Lung (tissue), 12 donors: ENCODE results near the gene HMX1. TPM values are rescaled to one million over a fixed set of nuclear protein-coding genes. Genes with fewer than 3 reads are reported as not detected.

ENCODE experiments used
- ATAC-seq: fragments of 200-7000 bp; cut with Tn5 transposase; one replicate; pipeline ENCODE4 v1.9.1; 2020; ENCODE audit warnings: moderate number of reproducible peaks; ENCODE audit not compliant: insufficient read depth, low FRiP score
- DNase-seq, 3 donors: peaks; one replicate each; pipeline ENCODE4 v3.0.0-alpha.2; 2013 to 2017
- H3K27ac ChIP-seq, 2 donors: one replicate each; pipeline ENCODE4 v1.5.1; 2013; ENCODE audit warnings: mild to moderate bottlenecking in 2 of 2, moderate library complexity in 2 of 2, control low read depth in 1 of 2, inconsistent platforms in 1 of 2, low read depth in 1 of 2, low read length in 1 of 2
- H3K27me3 ChIP-seq, 3 donors: one replicate each; pipeline ENCODE4 v1.5.1; 2013; ENCODE audit warnings: low read length in 2 of 3; ENCODE audit not compliant: control insufficient read depth in 3 of 3, insufficient read depth in 3 of 3
- H3K36me3 ChIP-seq, 4 donors: one replicate each; pipeline ENCODE4 v1.5.1; 2013; ENCODE audit warnings: low read length in 4 of 4, mild to moderate bottlenecking in 1 of 4, moderate library complexity in 1 of 4; ENCODE audit not compliant: control insufficient read depth in 4 of 4, insufficient read depth in 4 of 4
- H3K4me1 ChIP-seq, 5 donors: one replicate each; pipeline ENCODE4 v1.5.1; 2013; ENCODE audit warnings: low read length in 5 of 5, mild to moderate bottlenecking in 2 of 5, moderate library complexity in 1 of 5; ENCODE audit not compliant: control insufficient read depth in 5 of 5, insufficient read depth in 5 of 5
- H3K4me3 ChIP-seq: one replicate; pipeline ENCODE4 v1.5.1; 2013; ENCODE audit warnings: mild to moderate bottlenecking, control low read depth, moderate library complexity
- H3K9ac ChIP-seq, 2 donors: one replicate each; pipeline ENCODE4 v1.5.1; 2013; ENCODE audit warnings: low read length in 2 of 2, control low read depth in 1 of 2; ENCODE audit not compliant: insufficient read depth in 1 of 2
- H3K9me3 ChIP-seq, 4 donors: one replicate each; pipeline ENCODE4 v1.5.1; 2013; ENCODE audit warnings: low read length in 3 of 4, mild to moderate bottlenecking in 1 of 4, moderate library complexity in 1 of 4; ENCODE audit not compliant: control insufficient read depth in 4 of 4, insufficient read depth in 3 of 4
- CTCF ChIP-seq: IDR thresholded peaks from 2 replicates; pipeline ENCODE4 v1.5.1; 2012; ENCODE audit warnings: mild to moderate bottlenecking; ENCODE audit errors: control extremely low read depth, extremely low read depth
- WGBS, 2 donors: extraction: QIAGEN DNeasy Blood & Tissue Kit; methylation state at CpG; one replicate each; pipeline ENCODE4 v1.1.7; 2013; 5-methylcytosine and 5-hydroxymethylcytosine counted together
- polyA plus RNA-seq, 2 donors: library from polyadenylated mRNA; stranded (reverse); fragments of 200-250 nt; gene quantifications; one replicate each; pipeline ENCODE4 v1.2.1, GENCODE V29; 2013
- total RNA-seq, 2 donors: library from RNA; depleted of rRNA in 1 of 2; stranded (reverse); fragments of >200 nt in 1 of 2; gene quantifications; one replicate each; pipeline ENCODE4 v1.2.1, GENCODE V29; 2014 to 2021
- donor health status: control.
- donor health status: control.
- donor health status: Bipolar disorder and iron deficiency.
- donor health status: healthy.
- donor health status: DM: yes; HTN: yes; CAD: no.

The HMX1 gene
- total and polyA plus RNA-seq, 4 donors, result not detected

- H3K4me1 ChIP-seq, result no peaks in the 10 kb centered on the region
- no peak overlapping the region for H3K9ac ChIP-seq
- H3K4me3 ChIP-seq, result no peak overlapping the region
- H3K27ac ChIP-seq, result no peak overlapping the region
- 2 to 3% methylated on average over 60 to 68 of the region's 68 CpGs for WGBS, 2 donors
- ATAC-seq (no peak), DNase-seq (no peak)
- H3K9me3 ChIP-seq, result peaks cover 0 to 10% (median 0%) of the 10 kb centered on the region in 4 donors
- no peaks in the 10 kb centered on the region for H3K36me3 ChIP-seq
- H3K27me3 ChIP-seq, result peaks cover 51 to 77% (median 56%) of the 10 kb centered on the region in 3 donors
- no peak for TF ChIP-seq CTCF
Measured at GRCh38 chr4:8893624-8894423, 22.2 kb upstream of the HMX1 start.

GRCh38 chr4:8893227-8893623 lies 21.6 kb upstream of the HMX1 start:
- H3K27me3 ChIP-seq, result peaks cover 55 to 81% (median 60%) of the 10 kb centered on the region in 3 donors
- ATAC-seq (no peak), DNase-seq (no peak)
- no peak overlapping the region for H3K9ac ChIP-seq
- WGBS, 2 donors, result 2% methylated on average over 39 to 41 of the region's 41 CpGs
- H3K27ac ChIP-seq, result no peak overlapping the region
- no peaks in the 10 kb centered on the region for H3K4me1 ChIP-seq
- no peak overlapping the region for H3K4me3 ChIP-seq
- H3K9me3 ChIP-seq, result peaks cover 0 to 10% (median 0%) of the 10 kb centered on the region in 4 donors
- H3K36me3 ChIP-seq, result no peaks in the 10 kb centered on the region
- no peak for TF ChIP-seq CTCF

GRCh38 chr4:8892556-8893226 lies 21.1 kb upstream of the HMX1 start:
- H3K9me3 ChIP-seq, result peaks cover 0 to 10% (median 0%) of the 10 kb centered on the region in 4 donors
- H3K4me3 ChIP-seq, result no peak overlapping the region
- no peaks in the 10 kb centered on the region for H3K4me1 ChIP-seq
- no peak overlapping the region for H3K9ac ChIP-seq
- 0 to 2% methylated on average over 47 to 71 of the region's 73 CpGs for WGBS, 2 donors
- no peak overlapping the region for H3K27ac ChIP-seq
- no peak for TF ChIP-seq CTCF
- DNase-seq, result no peak
- H3K27me3 ChIP-seq, result peaks cover 55 to 85% (median 63%) of the 10 kb centered on the region in 3 donors
- no peaks in the 10 kb centered on the region for H3K36me3 ChIP-seq
- ATAC-seq, result no peak
